CD4-positive, alpha-beta T cell treated with Interleukin-10 for 1 hour (primary cell): ENCODE measurements around the gene CACNA1I.

ENCODE experiments used
- DNase-seq: peaks from one replicate; pipeline ENCODE4 v3.0.0-alpha.2; 2020

CACNA1I gene

GRCh38 chr22:39569066-39569465 lies 1.5 kb upstream of the CACNA1I start:
- no peak for DNase-seq

- DNase-seq, result no peak
These were observed 327 bp upstream of the CACNA1I start for GRCh38 chr22:39570226-39570625.

- DNase-seq, result no peak
These were observed 985 bp downstream of the CACNA1I start for GRCh38 chr22:39571538-39571937.

GRCh38 chr22:39574779-39575551 lies 4.4 kb downstream of the CACNA1I start:
- no peak for DNase-seq

- DNase-seq, result no peak
These were observed 4.9 kb downstream of the CACNA1I start for GRCh38 chr22:39575552-39575825.

GRCh38 chr22:39576027-39576426 lies 5.5 kb downstream of the CACNA1I start:
- DNase-seq, result no peak

GRCh38 chr22:39577366-39577765 lies 6.8 kb downstream of the CACNA1I start:
- DNase-seq, result no peak

- DNase-seq, result no peak
These were observed 7.3 kb downstream of the CACNA1I start for GRCh38 chr22:39577900-39578299.

GRCh38 chr22:39580006-39580441 lies 9.5 kb downstream of the CACNA1I start:
- DNase-seq, result no peak

- no peak for DNase-seq
These were observed 10.2 kb downstream of the CACNA1I start for GRCh38 chr22:39580795-39581194.

- no peak for DNase-seq
These were observed 10.8 kb downstream of the CACNA1I start for GRCh38 chr22:39581303-39581702.

- no peak for DNase-seq
These were observed 12.6 kb downstream of the CACNA1I start for GRCh38 chr22:39583066-39583667.

GRCh38 chr22:39589875-39590274 lies 19.3 kb downstream of the CACNA1I start:
- no peak for DNase-seq

- no peak for DNase-seq
These were observed 21.8 kb downstream of the CACNA1I start for GRCh38 chr22:39592081-39593065.

GRCh38 chr22:39593066-39593930 lies 22.7 kb downstream of the CACNA1I start:
- DNase-seq, result no peak

- no peak for DNase-seq
These were observed 23.4 kb downstream of the CACNA1I start for GRCh38 chr22:39593931-39594285.

GRCh38 chr22:39594411-39594810 lies 23.9 kb downstream of the CACNA1I start:
- DNase-seq, result no peak

- DNase-seq, result no peak
These were observed 25.1 kb downstream of the CACNA1I start for GRCh38 chr22:39595622-39596172.

GRCh38 chr22:39596601-39597000 lies 26.0 kb downstream of the CACNA1I start:
- no peak for DNase-seq

GRCh38 chr22:39597236-39597869 lies 26.8 kb downstream of the CACNA1I start:
- no peak for DNase-seq

GRCh38 chr22:39598017-39598965 lies 27.7 kb downstream of the CACNA1I start:
- peak; percentile 80 for DNase-seq
